ENCODE data around the gene CEP97.
"Not testable (repeated sequence)": the region's sequence is repeated elsewhere in the genome, so short reads cannot be mapped to it uniquely, and the experiment has no call there.

The CEP97 gene

GRCh38 chr3:101724329-101725193, at the start of gene CEP97:
CEP97 (plus strand) TSS chr3:101724614; CDS start chr3:101724677, 63 bp downstream.
- DNase-seq = peak; percentile 85

GRCh38 chr3:101675709-101676215, 48.7 kb upstream of the CEP97 start:
- no peak for DNase-seq

- peak; percentile 97 for DNase-seq
Measured at GRCh38 chr3:101676216-101676764, 48.1 kb upstream of the CEP97 start.

- peak; percentile 100 for DNase-seq
Measured at GRCh38 chr3:101676765-101677435, 47.5 kb upstream of the CEP97 start, which contains the start of gene ZBTB11. ZBTB11 (minus strand) TSS chr3:101677132; CDS start chr3:101676914, 218 bp downstream.

- DNase-seq = no peak
Measured at GRCh38 chr3:101677436-101678286, 46.8 kb upstream of the CEP97 start.

GRCh38 chr3:101678837-101679236, 45.6 kb upstream of the CEP97 start:
- not testable (repeated sequence) for DNase-seq

GRCh38 chr3:101680466-101680865, 43.9 kb upstream of the CEP97 start:
- DNase-seq = no peak

- DNase-seq = no peak
Measured at GRCh38 chr3:101685050-101685400, 39.4 kb upstream of the CEP97 start.

- DNase-seq = no peak
Measured at GRCh38 chr3:101685870-101686307, 38.5 kb upstream of the CEP97 start.

GRCh38 chr3:101687142-101687931, 37.1 kb upstream of the CEP97 start:
- DNase-seq = no peak

- no peak for DNase-seq
Measured at GRCh38 chr3:101689286-101689685, 35.1 kb upstream of the CEP97 start.

- no peak for DNase-seq
Measured at GRCh38 chr3:101690972-101691371, 33.4 kb upstream of the CEP97 start.

- not testable (repeated sequence) for DNase-seq
Measured at GRCh38 chr3:101691685-101692671, 32.4 kb upstream of the CEP97 start.

GRCh38 chr3:101693540-101693939, 30.9 kb upstream of the CEP97 start:
- not testable (repeated sequence) for DNase-seq

GRCh38 chr3:101694836-101695235, 29.6 kb upstream of the CEP97 start:
- not testable (repeated sequence) for DNase-seq

- no peak for DNase-seq
Measured at GRCh38 chr3:101695779-101696372, 28.5 kb upstream of the CEP97 start.

GRCh38 chr3:101701696-101702634, 22.4 kb upstream of the CEP97 start:
- no peak for DNase-seq

GRCh38 chr3:101702726-101703125, 21.7 kb upstream of the CEP97 start:
- no peak for DNase-seq

- DNase-seq = no peak
Measured at GRCh38 chr3:101703169-101703568, 21.2 kb upstream of the CEP97 start.

Measured in activated T-cell treated with anti-CD3 and anti-CD28 coated beads, Interleukin-2, amount 50 U/mL, for 1 hour (primary cell).